GM23338 (cell line): Measurements from ENCODE around the gene ME3. TPM values are rescaled to one million over a fixed set of nuclear protein-coding genes. Genes with fewer than 3 reads are reported as not detected.

Source experiments
- ATAC-seq: fragments of 200-7000 bp; cut with Tn5 transposase; 3 replicates; pipeline ENCODE4 v1.9.1; 2020
- DNase-seq: peaks from one replicate; pipeline ENCODE4 v3.0.0-alpha.2; 2015; ENCODE audit warnings: low spot score
- H2AFZ ChIP-seq: fragments of 200-600 bp; sonication (generic); 2 replicates; pipeline ENCODE4 v1.8.0; 2016; ENCODE audit warnings: antibody characterized with exemption, mild to moderate bottlenecking, moderate library complexity
- H3F3A ChIP-seq: fragments of 200-600 bp; sonication (generic); replicated peaks from 2 replicates; pipeline ENCODE4 v1.8.0; 2017; ENCODE audit warnings: antibody characterized with exemption, mixed run types, low read depth
- H3K27ac ChIP-seq: fragments of 200-600 bp; sonication (generic); 2 replicates; pipeline ENCODE4 v1.6.1; 2016; ENCODE audit warnings: low read depth
- H3K27me3 ChIP-seq: fragments of 200-600 bp; sonication (generic); 2 replicates; pipeline ENCODE4 v1.8.0; 2016; ENCODE audit warnings: mild to moderate bottlenecking, mixed run types, moderate library complexity; ENCODE audit not compliant: insufficient read depth
- H3K36me3 ChIP-seq: fragments of 200-600 bp; sonication (generic); 2 replicates; pipeline ENCODE4 v1.8.0; 2016; ENCODE audit warnings: mild to moderate bottlenecking; ENCODE audit not compliant: insufficient read depth
- H3K4me1 ChIP-seq: fragments of 200-600 bp; sonication (generic); 2 replicates; pipeline ENCODE4 v1.8.0; 2016; ENCODE audit warnings: mild to moderate bottlenecking, moderate library complexity; ENCODE audit not compliant: insufficient read depth
- H3K4me2 ChIP-seq: fragments of 200-600 bp; sonication (generic); 2 replicates; pipeline ENCODE4 v1.7.1; 2017; ENCODE audit warnings: mixed run types
- H3K4me3 ChIP-seq: fragments of 200-600 bp; sonication (generic); 2 replicates; pipeline ENCODE4 v1.6.1; 2016; ENCODE audit warnings: mixed run types
- H3K79me2 ChIP-seq: fragments of 200-600 bp; sonication (generic); replicated peaks from 2 replicates; pipeline ENCODE4 v1.8.0; 2017; ENCODE audit warnings: mild to moderate bottlenecking; ENCODE audit not compliant: insufficient read depth
- H3K9me2 ChIP-seq: fragments of 200-600 bp; sonication (generic); 2 replicates; pipeline ENCODE4 v1.8.0; 2017; ENCODE audit not compliant: insufficient read depth
- H4K20me1 ChIP-seq: fragments of 200-600 bp; sonication (generic); replicated peaks from 2 replicates; pipeline ENCODE4 v1.8.0; 2017; ENCODE audit warnings: mild to moderate bottlenecking; ENCODE audit not compliant: insufficient read depth
- H3K27ac Mint-ChIP-seq: 2 replicates; pipeline ENCODE4 v1.8.0; 2020; ENCODE audit warnings: inconsistent platforms, mild to moderate bottlenecking, moderate library complexity, mixed read lengths
- H3K27me3 Mint-ChIP-seq: 3 replicates; pipeline ENCODE4 v1.8.0; 2022; ENCODE audit warnings: low read depth, mild to moderate bottlenecking, moderate library complexity, mixed read lengths, inconsistent platforms; ENCODE audit not compliant: insufficient read depth, poor library complexity
- H3K36me3 Mint-ChIP-seq: 3 replicates; pipeline ENCODE4 v1.8.0; 2021; ENCODE audit warnings: low read depth, mild to moderate bottlenecking, inconsistent platforms, moderate library complexity, mixed read lengths
- H3K4me1 Mint-ChIP-seq: 3 replicates; pipeline ENCODE4 v1.8.0; 2020; ENCODE audit warnings: mild to moderate bottlenecking, inconsistent platforms, mixed read lengths
- H3K4me3 Mint-ChIP-seq: 3 replicates; pipeline ENCODE4 v1.8.0; 2021; ENCODE audit warnings: moderate library complexity, mild to moderate bottlenecking, inconsistent platforms, mixed read lengths
- H3K9me3 Mint-ChIP-seq: 3 replicates; pipeline ENCODE4 v1.8.0; 2020; ENCODE audit warnings: moderate library complexity, mild to moderate bottlenecking, inconsistent platforms, mixed read lengths
- CREB1 ChIP-seq: fragments of 250-450 bp; sonication (Bioruptor Pico); IDR thresholded peaks from 2 replicates; pipeline ENCODE4 v1.5.0; 2020; ENCODE audit warnings: low read depth, mild to moderate bottlenecking, moderate library complexity
- EZH2 ChIP-seq: fragments of 200-600 bp; sonication (generic); IDR thresholded peaks from one replicate; pipeline ENCODE4 v1.8.0; 2017; ENCODE audit warnings: antibody characterized with exemption, mild to moderate bottlenecking, low read depth; ENCODE audit not compliant: unreplicated experiment
- EZH2phosphoT487 ChIP-seq: fragments of 200-600 bp; sonication (generic); IDR thresholded peaks from one replicate; pipeline ENCODE4 v1.8.1; 2018; ENCODE audit warnings: antibody characterized with exemption; ENCODE audit not compliant: unreplicated experiment
- JUNB ChIP-seq: IDR thresholded peaks from one replicate; pipeline ENCODE4 v1.6.1; 2016; ENCODE audit warnings: antibody characterized with exemption; ENCODE audit not compliant: unreplicated experiment
- NANOG ChIP-seq: IDR thresholded peaks from 2 replicates; pipeline ENCODE4 v1.6.1; 2016; ENCODE audit warnings: antibody characterized with exemption, borderline replicate concordance
- POLR2AphosphoS5 ChIP-seq: IDR thresholded peaks from 2 replicates; pipeline ENCODE4 v1.6.1; 2016; ENCODE audit warnings: antibody characterized with exemption, low read depth
- REST ChIP-seq: IDR thresholded peaks from one replicate; pipeline ENCODE4 v1.6.1; 2018; ENCODE audit warnings: antibody characterized with exemption; ENCODE audit not compliant: unreplicated experiment
- STAT1 ChIP-seq: IDR thresholded peaks from one replicate; pipeline ENCODE4 v1.6.1; 2016; ENCODE audit warnings: antibody characterized with exemption; ENCODE audit not compliant: unreplicated experiment
- ZNF114 ChIP-seq: fragments of 250-450 bp; sonication (Bioruptor Pico); IDR thresholded peaks from 2 replicates; pipeline ENCODE4 v1.5.0; 2020; ENCODE audit warnings: mild to moderate bottlenecking, moderate library complexity
- ZNF331 ChIP-seq: fragments of 250-450 bp; sonication (Bioruptor Pico); IDR thresholded peaks from 2 replicates; pipeline ENCODE4 v1.5.0; 2020; ENCODE audit warnings: low read depth, mild to moderate bottlenecking, moderate library complexity
- ZNF462 ChIP-seq: fragments of 250-450 bp; sonication (Bioruptor Pico); IDR thresholded peaks from 2 replicates; pipeline ENCODE4 v1.5.0; 2020; ENCODE audit warnings: mild to moderate bottlenecking, moderate library complexity
- polyA plus RNA-seq: library from polyadenylated mRNA; unstranded; fragments of >200 nt; fragmentation: Nextera tagmentation; extraction: Ambion mirVana; gene quantifications from 2 replicates; pipeline ENCODE4 v1.2.1, GENCODE V29; 2016
- total RNA-seq: library from RNA; depleted of rRNA; stranded (reverse); fragments of >200 nt; shearing (Covaris generic); gene quantifications from 2 replicates; pipeline ENCODE4 v1.2.3, GENCODE V29; 2014
- TF ChIP-seq, protein P1 (sequence below), 2 experiments: fragments of 200-600 bp in 1 of 2; sonication (generic) in 1 of 2; conservative IDR thresholded peaks; 2 replicates each; pipeline versions ENCODE4 v1.5.1 to v1.6.1; 2016 to 2017; ENCODE audit warnings: antibody characterized with exemption in 2 of 2, low read depth in 2 of 2, mild to moderate bottlenecking in 2 of 2, moderate library complexity in 1 of 2
- TF ChIP-seq, protein P2 (sequence below): IDR thresholded peaks from 2 replicates; pipeline ENCODE4 v1.6.1; 2016; ENCODE audit warnings: antibody characterized with exemption

The ME3 gene
- total and polyA plus RNA-seq, 2 experiments from 2014 or later, result 1.3 to 4.0 TPM

DNA sequence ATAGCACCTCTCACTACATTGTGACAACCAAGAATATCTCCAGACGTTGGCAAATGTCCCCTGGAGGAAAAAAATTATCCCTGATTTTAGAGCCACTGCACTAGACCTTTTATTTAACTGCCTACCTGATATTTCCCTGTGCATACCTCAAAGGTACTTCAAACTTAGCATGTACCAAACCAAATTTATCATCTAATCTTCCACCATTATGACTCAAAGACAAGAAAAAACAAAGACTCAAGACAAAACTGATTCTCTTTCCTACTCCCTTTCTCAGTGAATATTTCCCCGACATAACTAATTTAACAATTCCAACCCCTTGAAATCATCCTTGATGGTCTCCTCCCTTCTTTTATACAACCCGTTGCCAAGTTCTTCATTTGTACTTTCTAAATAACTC lies 161.7 kb downstream of the ME3 start:
- DNase-seq (no peak), ATAC-seq (no peak)
- no peak overlapping the region for H2AFZ ChIP-seq
- Mint-ChIP-seq H3K4me1 (peaks cover 9% of the 10 kb centered on the region), H3K4me3 (no peak overlapping the region), H3K27ac (no peak overlapping the region), H3K36me3 (no peaks in the 10 kb centered on the region), H3K27me3 (no peaks in the 10 kb centered on the region), H3K9me3 (no peaks in the 10 kb centered on the region)
- TF ChIP-seq ZNF114 (CRISPR knock-in tag) (no peak), EZH2phosphoT487 (no peak), ZNF331 (CRISPR knock-in tag) (no peak), CREB1 (CRISPR knock-in tag) (no peak), EZH2 (no peak), POLR2AphosphoS5 (no peak), ZNF462 (no peak), NANOG (no peak), JUNB (no peak), STAT1 (no peak), REST (no peak)
- TF ChIP-seq, protein P1, sequence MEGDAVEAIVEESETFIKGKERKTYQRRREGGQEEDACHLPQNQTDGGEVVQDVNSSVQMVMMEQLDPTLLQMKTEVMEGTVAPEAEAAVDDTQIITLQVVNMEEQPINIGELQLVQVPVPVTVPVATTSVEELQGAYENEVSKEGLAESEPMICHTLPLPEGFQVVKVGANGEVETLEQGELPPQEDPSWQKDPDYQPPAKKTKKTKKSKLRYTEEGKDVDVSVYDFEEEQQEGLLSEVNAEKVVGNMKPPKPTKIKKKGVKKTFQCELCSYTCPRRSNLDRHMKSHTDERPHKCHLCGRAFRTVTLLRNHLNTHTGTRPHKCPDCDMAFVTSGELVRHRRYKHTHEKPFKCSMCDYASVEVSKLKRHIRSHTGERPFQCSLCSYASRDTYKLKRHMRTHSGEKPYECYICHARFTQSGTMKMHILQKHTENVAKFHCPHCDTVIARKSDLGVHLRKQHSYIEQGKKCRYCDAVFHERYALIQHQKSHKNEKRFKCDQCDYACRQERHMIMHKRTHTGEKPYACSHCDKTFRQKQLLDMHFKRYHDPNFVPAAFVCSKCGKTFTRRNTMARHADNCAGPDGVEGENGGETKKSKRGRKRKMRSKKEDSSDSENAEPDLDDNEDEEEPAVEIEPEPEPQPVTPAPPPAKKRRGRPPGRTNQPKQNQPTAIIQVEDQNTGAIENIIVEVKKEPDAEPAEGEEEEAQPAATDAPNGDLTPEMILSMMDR (conservative IDR thresholded peaks at IDR 0.05; ENCODE audit: low read depth in 2 of 2), result no peak
- TF ChIP-seq, protein P2, sequence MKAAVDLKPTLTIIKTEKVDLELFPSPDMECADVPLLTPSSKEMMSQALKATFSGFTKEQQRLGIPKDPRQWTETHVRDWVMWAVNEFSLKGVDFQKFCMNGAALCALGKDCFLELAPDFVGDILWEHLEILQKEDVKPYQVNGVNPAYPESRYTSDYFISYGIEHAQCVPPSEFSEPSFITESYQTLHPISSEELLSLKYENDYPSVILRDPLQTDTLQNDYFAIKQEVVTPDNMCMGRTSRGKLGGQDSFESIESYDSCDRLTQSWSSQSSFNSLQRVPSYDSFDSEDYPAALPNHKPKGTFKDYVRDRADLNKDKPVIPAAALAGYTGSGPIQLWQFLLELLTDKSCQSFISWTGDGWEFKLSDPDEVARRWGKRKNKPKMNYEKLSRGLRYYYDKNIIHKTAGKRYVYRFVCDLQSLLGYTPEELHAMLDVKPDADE, result no peak
- peaks cover 22% of the 10 kb centered on the region for H3K4me1 ChIP-seq
- no peaks in the 10 kb centered on the region for H3F3A ChIP-seq
- H3K27me3 ChIP-seq, result no peaks in the 10 kb centered on the region
- H3K9me2 ChIP-seq, result peaks cover 15% of the 10 kb centered on the region; the same call in 1 of the 2 replicates
- no peak overlapping the region for H3K4me2 ChIP-seq
- H4K20me1 ChIP-seq, result no peaks in the 10 kb centered on the region
- H3K4me3 ChIP-seq, result no peak overlapping the region
- no peak overlapping the region for H3K27ac ChIP-seq
- H3K79me2 ChIP-seq, result no peaks in the 10 kb centered on the region
- 0 out of 2 replicates have a peak, but pooled peaks cover 6% of the 10 kb centered on the region for H3K36me3 ChIP-seq
